ENCODE results near the gene CRCP.

DNA sequence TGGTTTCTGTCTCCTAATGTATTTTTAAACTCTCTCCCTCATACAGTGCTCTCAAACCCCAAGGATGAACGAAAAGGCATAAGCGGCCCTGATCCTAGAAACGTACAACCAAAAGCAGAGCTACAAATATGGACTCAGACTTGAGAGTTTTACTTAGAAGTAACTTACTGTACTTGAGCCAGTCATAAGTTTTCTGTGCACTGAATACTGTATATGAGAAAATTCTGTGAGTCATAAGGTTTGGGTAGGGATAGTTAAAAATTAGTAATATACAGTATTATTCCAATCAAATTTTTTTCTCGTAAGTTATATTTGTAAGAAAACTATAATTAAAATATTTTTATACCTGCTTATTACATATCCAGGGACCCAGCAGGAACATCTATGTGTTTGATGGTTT lies 44.9 kb upstream of the CRCP start:
- TF ChIP-seq, protein P1, sequence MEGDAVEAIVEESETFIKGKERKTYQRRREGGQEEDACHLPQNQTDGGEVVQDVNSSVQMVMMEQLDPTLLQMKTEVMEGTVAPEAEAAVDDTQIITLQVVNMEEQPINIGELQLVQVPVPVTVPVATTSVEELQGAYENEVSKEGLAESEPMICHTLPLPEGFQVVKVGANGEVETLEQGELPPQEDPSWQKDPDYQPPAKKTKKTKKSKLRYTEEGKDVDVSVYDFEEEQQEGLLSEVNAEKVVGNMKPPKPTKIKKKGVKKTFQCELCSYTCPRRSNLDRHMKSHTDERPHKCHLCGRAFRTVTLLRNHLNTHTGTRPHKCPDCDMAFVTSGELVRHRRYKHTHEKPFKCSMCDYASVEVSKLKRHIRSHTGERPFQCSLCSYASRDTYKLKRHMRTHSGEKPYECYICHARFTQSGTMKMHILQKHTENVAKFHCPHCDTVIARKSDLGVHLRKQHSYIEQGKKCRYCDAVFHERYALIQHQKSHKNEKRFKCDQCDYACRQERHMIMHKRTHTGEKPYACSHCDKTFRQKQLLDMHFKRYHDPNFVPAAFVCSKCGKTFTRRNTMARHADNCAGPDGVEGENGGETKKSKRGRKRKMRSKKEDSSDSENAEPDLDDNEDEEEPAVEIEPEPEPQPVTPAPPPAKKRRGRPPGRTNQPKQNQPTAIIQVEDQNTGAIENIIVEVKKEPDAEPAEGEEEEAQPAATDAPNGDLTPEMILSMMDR (IDR thresholded peaks at IDR 0.05), result no peak
- TF ChIP-seq POLR2AphosphoS5 (IDR thresholded peaks at IDR 0.05) (no peak), POLR2A (IDR thresholded peaks at IDR 0.05) (no peak)

Data from upper lobe of left lung (tissue), 4 donors.